Measurements from ENCODE around the gene FBN1.

FBN1 gene

DNA sequence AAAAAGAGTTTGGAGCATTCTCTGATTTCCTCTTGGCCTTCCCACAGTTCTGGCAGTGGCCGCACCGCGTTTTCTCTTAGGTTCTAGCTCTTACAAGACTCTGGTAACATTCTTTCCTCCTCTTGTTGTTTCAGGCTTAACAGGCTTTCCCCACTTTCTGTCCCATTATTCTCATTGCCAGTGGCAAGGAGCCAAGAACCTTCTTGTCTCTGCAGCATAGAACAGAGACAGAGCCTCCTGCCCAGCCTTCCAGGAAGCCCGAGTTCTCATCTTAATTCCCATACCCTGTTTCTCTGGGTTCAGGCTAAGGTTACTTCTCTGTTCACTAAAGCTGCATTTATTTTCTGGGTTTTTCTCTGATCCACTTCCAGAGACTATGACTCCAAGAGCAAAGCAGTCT is 253.2 kb downstream of the FBN1 start:
- Histone ChIP-seq H3K27me3 (ENCODE audit: control insufficient read depth in 1 of 2, insufficient read depth in 2 of 2, low read length in 2 of 2) (no peaks in the 10 kb centered on the region), H3K4me1 (ENCODE audit: control insufficient read depth, insufficient read depth, low read length) (peaks cover 30% of the 10 kb centered on the region), H3K4me3 (ENCODE audit: low read length in 2 of 2) (no peak overlapping the region), H3K9ac (ENCODE audit: low read length in 2 of 2) (no peak overlapping the region), H3K36me3 (ENCODE audit: control insufficient read depth in 2 of 2, insufficient read depth in 2 of 2, low read length in 2 of 2) (no peaks in the 10 kb centered on the region), H3K27ac (ENCODE audit: low read length) (no peak overlapping the region), H3K9me3 (ENCODE audit: control insufficient read depth in 2 of 2, low read length in 2 of 2) (no peaks in the 10 kb centered on the region)

DNA sequence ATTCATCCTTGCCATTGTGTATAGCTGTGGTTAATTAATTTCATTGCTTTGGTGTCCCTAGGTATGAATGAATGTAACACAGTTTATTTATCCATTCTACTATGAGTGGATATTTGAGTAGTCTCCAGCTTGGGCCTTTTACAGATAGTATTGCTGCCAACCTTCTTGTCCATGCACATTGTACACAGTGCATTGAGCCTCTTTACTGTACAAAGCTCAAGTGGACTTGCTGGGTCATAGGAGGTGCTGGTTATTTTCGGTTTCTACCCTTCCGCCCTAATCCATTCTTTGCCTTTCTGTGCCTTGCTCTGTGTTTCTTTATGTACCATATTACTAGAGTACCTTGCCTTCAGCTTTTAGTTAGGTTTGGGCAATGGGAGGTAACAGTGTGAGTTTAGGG is 253.6 kb downstream of the FBN1 start:
- Histone ChIP-seq H3K36me3 (ENCODE audit: control insufficient read depth in 2 of 2, insufficient read depth in 2 of 2, low read length in 2 of 2) (no peaks in the 10 kb centered on the region), H3K27ac (ENCODE audit: low read length) (no peak overlapping the region), H3K4me1 (ENCODE audit: control insufficient read depth, insufficient read depth, low read length) (peaks cover 30% of the 10 kb centered on the region), H3K9ac (ENCODE audit: low read length in 2 of 2) (no peak overlapping the region), H3K9me3 (ENCODE audit: control insufficient read depth in 2 of 2, low read length in 2 of 2) (no peaks in the 10 kb centered on the region), H3K27me3 (ENCODE audit: control insufficient read depth in 1 of 2, insufficient read depth in 2 of 2, low read length in 2 of 2) (no peaks in the 10 kb centered on the region), H3K4me3 (ENCODE audit: low read length in 2 of 2) (no peak overlapping the region)

DNA sequence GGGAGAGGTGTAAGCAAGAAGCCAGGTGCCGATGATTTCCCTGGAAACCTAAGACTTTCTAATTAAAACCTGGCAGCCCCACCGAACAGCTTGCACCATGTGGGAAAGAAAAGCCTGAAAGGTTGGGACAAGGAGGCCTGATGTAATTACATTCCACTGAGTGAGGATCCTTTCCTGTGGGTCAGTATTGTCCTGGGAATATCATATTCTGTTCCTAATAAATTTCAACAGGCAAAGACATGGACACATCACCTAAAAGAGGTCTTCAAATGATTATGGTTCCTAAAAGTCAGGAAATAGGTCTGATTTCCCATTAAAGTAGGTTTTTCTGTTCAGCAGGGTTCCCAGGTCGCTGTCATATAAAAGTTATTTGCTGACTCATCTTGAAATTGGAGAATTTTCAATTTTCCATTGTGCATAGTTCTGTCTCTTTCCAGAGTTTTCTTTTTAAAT is 255.8 kb downstream of the FBN1 start:
- H3K4me3 ChIP-seq (ENCODE audit: low read length in 2 of 2), result no peak overlapping the region
- H3K9me3 ChIP-seq (ENCODE audit: control insufficient read depth in 2 of 2, low read length in 2 of 2), result no peaks in the 10 kb centered on the region
- H3K27me3 ChIP-seq (ENCODE audit: control insufficient read depth in 1 of 2, insufficient read depth in 2 of 2, low read length in 2 of 2), result no peaks in the 10 kb centered on the region
- H3K27ac ChIP-seq (ENCODE audit: low read length), result no peak overlapping the region
- H3K4me1 ChIP-seq (ENCODE audit: control insufficient read depth, insufficient read depth, low read length), result peaks cover 20% of the 10 kb centered on the region
- no peak overlapping the region for H3K9ac ChIP-seq (ENCODE audit: low read length in 2 of 2)
- no peaks in the 10 kb centered on the region for H3K36me3 ChIP-seq (ENCODE audit: control insufficient read depth in 2 of 2, insufficient read depth in 2 of 2, low read length in 2 of 2)

DNA sequence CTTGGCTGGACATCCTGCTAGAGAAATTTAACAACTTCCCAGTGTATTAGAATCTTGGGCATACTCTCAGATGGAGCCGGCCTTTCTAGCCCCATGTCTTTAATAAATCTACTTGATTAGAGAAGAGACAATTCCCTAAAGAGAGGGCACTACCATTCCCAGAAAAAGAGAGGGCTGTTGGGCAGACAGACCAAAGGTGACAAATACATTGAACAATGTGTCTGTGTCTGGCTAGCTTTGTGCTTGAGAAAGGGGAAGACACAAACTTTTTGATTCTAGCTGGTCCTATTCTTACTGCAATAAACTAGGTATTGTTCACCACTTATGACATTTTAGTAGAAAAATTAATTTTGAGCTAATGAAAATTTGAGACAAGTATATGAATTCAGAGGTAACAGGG is 256.6 kb downstream of the FBN1 start:
- Histone ChIP-seq H3K4me1 (ENCODE audit: control insufficient read depth, insufficient read depth, low read length) (peaks cover 19% of the 10 kb centered on the region), H3K9me3 (ENCODE audit: control insufficient read depth in 2 of 2, low read length in 2 of 2) (no peaks in the 10 kb centered on the region), H3K27ac (ENCODE audit: low read length) (no peak overlapping the region), H3K36me3 (ENCODE audit: control insufficient read depth in 2 of 2, insufficient read depth in 2 of 2, low read length in 2 of 2) (no peaks in the 10 kb centered on the region), H3K27me3 (ENCODE audit: control insufficient read depth in 1 of 2, insufficient read depth in 2 of 2, low read length in 2 of 2) (no peaks in the 10 kb centered on the region), H3K4me3 (ENCODE audit: low read length in 2 of 2) (no peak overlapping the region), H3K9ac (ENCODE audit: low read length in 2 of 2) (no peak overlapping the region)

DNA sequence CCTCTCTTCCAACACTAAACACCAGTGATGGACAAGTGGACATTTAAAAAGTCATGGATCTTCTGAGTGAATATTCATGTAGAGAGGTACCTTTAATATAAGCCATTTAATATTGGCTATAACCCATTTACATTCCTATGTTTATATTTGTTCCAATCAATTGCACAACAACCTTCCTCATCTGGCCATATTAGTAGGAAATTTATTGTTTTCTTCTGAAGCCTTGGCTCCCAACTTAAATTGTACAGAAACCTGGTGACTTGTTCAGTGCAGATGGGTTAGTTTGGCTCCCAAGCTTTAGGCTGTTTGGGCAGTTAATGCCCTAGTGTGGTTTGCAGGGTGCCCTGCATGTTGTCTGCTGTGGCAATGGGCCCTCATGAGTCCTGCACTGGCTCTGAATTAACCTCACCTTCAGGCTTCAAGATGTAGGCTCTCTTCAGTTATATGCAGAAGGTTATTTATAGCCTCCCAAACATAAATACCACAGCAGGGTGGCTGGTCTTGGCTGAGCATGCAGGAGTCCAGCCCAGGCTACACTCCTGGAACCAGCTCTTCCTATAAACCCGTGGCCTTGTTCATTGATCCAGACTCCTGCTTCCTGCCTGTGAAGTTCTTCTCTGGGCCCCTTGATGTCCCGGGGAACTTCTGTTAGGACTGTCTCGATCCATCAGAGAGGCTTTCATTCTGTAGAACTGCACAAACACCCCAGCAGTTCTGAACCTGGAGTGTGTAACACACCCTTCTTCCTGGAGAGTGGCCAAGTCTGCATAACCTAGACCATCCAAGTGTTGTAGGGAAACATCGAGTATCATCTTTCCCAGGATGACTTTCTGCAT is 257.3 kb downstream of the FBN1 start:
- H3K9ac ChIP-seq (ENCODE audit: low read length in 2 of 2), result no peak overlapping the region
- H3K27me3 ChIP-seq (ENCODE audit: control insufficient read depth in 1 of 2, insufficient read depth in 2 of 2, low read length in 2 of 2), result no peaks in the 10 kb centered on the region
- no peaks in the 10 kb centered on the region for H3K9me3 ChIP-seq (ENCODE audit: control insufficient read depth in 2 of 2, low read length in 2 of 2)
- no peak overlapping the region for H3K27ac ChIP-seq (ENCODE audit: low read length)
- no peak overlapping the region for H3K4me3 ChIP-seq (ENCODE audit: low read length in 2 of 2)
- no peaks in the 10 kb centered on the region for H3K36me3 ChIP-seq (ENCODE audit: control insufficient read depth in 2 of 2, insufficient read depth in 2 of 2, low read length in 2 of 2)
- peaks cover 19% of the 10 kb centered on the region for H3K4me1 ChIP-seq (ENCODE audit: control insufficient read depth, insufficient read depth, low read length)

DNA sequence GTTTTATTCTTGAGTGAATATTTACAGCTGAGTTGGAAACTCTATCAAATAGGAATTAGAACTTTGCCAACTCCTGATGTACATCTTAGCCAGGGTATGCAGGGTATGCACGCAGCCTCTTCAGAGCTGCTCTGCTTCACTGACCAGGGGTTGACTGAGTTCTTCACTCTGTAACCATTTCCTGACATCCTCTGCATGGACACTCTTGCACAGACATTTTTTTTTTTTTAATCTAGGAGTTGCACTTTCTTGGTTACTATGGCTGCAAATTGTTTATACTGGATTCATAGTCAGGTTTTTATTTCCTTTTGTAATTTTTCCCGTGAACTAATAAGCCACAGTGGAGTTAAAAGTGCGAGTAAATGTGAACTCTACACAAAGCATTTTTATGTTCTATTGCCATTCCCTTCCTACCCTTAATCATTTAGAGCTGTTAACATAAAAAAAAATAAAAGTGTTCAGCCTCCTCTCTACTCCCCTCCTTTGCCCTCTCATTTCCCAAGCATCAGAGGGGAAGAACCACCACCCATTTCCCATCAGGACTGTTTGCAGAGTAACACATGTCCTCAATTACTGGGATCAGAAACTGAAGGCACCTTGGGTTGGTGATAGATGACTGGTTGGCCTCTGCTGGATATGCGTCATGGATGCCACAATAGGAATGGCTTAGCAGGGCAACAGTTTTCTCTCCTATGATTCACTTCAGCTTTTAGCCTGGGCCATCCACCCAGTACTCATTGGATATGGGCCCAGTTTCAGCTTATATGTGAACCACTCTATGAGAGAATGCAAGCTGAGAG is 260.3 kb downstream of the FBN1 start:
- no peaks in the 10 kb centered on the region for H3K27me3 ChIP-seq (ENCODE audit: control insufficient read depth in 1 of 2, insufficient read depth in 2 of 2, low read length in 2 of 2)
- peaks cover 12% of the 10 kb centered on the region for H3K4me1 ChIP-seq (ENCODE audit: control insufficient read depth, insufficient read depth, low read length)
- no peak overlapping the region for H3K27ac ChIP-seq (ENCODE audit: low read length)
- no peaks in the 10 kb centered on the region for H3K9me3 ChIP-seq (ENCODE audit: control insufficient read depth in 2 of 2, low read length in 2 of 2)
- H3K4me3 ChIP-seq (ENCODE audit: low read length in 2 of 2), result no peak overlapping the region
- no peaks in the 10 kb centered on the region for H3K36me3 ChIP-seq (ENCODE audit: control insufficient read depth in 2 of 2, insufficient read depth in 2 of 2, low read length in 2 of 2)
- H3K9ac ChIP-seq (ENCODE audit: low read length in 2 of 2), result no peak overlapping the region

DNA sequence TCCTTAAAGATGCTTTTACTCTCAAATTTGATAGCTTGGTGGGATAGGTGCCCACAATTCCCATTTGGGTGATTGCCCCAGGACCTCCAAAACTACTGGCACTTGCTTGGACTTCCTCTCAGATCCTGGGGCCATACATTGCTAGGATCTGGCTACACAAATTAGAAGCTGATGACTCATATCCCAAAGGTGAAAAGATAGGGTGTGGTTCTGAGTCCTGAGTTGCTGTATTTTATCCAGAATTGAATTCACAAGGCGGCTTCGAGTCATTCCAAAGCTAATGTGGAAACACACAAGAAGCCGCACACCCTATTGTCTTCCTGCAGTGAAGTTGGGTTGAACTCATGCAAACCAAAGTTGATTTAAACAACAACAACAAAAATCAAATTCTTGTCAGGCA is 260.9 kb downstream of the FBN1 start:
- H3K36me3 ChIP-seq (ENCODE audit: control insufficient read depth in 2 of 2, insufficient read depth in 2 of 2, low read length in 2 of 2), result no peaks in the 10 kb centered on the region
- no peak overlapping the region for H3K9ac ChIP-seq (ENCODE audit: low read length in 2 of 2)
- H3K27me3 ChIP-seq (ENCODE audit: control insufficient read depth in 1 of 2, insufficient read depth in 2 of 2, low read length in 2 of 2), result no peaks in the 10 kb centered on the region
- H3K4me1 ChIP-seq (ENCODE audit: control insufficient read depth, insufficient read depth, low read length), result peaks cover 12% of the 10 kb centered on the region
- no peak overlapping the region for H3K27ac ChIP-seq (ENCODE audit: low read length)
- no peak overlapping the region for H3K4me3 ChIP-seq (ENCODE audit: low read length in 2 of 2)
- H3K9me3 ChIP-seq (ENCODE audit: control insufficient read depth in 2 of 2, low read length in 2 of 2), result no peaks in the 10 kb centered on the region

DNA sequence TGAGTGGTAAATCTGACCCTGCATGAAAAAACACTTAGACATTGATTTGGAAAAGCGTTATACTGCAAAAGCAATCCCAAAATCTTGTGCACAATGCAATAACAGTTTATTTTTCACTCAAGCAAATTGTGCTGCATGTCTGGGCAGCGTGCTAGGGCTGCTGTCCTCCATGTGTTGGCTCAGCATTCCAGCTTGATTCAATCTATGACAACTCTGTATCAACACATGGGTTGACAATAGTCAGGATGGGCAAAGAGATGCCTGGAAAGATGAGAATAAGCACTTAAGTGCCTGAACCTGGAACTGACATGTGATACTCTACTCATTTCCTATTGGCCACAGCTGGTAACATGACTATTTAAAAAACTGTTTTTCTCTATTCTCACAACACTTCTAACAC is 262.5 kb downstream of the FBN1 start:
- no peak overlapping the region for H3K4me3 ChIP-seq (ENCODE audit: low read length in 2 of 2)
- no peak overlapping the region for H3K9ac ChIP-seq (ENCODE audit: low read length in 2 of 2)
- no peaks in the 10 kb centered on the region for H3K27me3 ChIP-seq (ENCODE audit: control insufficient read depth in 1 of 2, insufficient read depth in 2 of 2, low read length in 2 of 2)
- no peaks in the 10 kb centered on the region for H3K9me3 ChIP-seq (ENCODE audit: control insufficient read depth in 2 of 2, low read length in 2 of 2)
- no peak overlapping the region for H3K27ac ChIP-seq (ENCODE audit: low read length)
- H3K36me3 ChIP-seq (ENCODE audit: control insufficient read depth in 2 of 2, insufficient read depth in 2 of 2, low read length in 2 of 2), result no peaks in the 10 kb centered on the region
- H3K4me1 ChIP-seq (ENCODE audit: control insufficient read depth, insufficient read depth, low read length), result peaks cover 6% of the 10 kb centered on the region

DNA sequence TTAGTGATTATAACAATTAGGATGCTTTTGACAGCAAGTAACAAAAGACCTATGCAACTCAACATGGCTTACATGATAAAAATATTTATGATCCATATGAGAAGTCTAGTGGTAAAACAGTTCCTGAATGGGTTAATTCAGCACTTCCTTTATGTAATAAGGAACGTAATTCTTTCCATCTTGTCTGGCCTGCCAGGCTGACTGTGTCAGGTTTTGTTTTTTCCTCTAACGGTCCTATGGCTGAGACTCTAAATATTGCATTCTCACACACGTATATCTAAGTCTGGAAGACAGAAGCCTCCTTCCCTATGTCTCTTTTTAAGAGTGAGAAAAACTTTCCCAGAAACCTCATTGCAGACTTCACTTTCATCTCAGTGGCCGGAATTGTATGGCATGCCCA is 263.6 kb downstream of the FBN1 start:
- Histone ChIP-seq H3K4me3 (ENCODE audit: low read length in 2 of 2) (no peak overlapping the region), H3K9me3 (ENCODE audit: control insufficient read depth in 2 of 2, low read length in 2 of 2) (no peaks in the 10 kb centered on the region), H3K27me3 (ENCODE audit: control insufficient read depth in 1 of 2, insufficient read depth in 2 of 2, low read length in 2 of 2) (no peaks in the 10 kb centered on the region), H3K36me3 (ENCODE audit: control insufficient read depth in 2 of 2, insufficient read depth in 2 of 2, low read length in 2 of 2) (no peaks in the 10 kb centered on the region), H3K4me1 (ENCODE audit: control insufficient read depth, insufficient read depth, low read length) (peaks cover 2% of the 10 kb centered on the region), H3K9ac (ENCODE audit: low read length in 2 of 2) (no peak overlapping the region), H3K27ac (ENCODE audit: low read length) (no peak overlapping the region)

DNA sequence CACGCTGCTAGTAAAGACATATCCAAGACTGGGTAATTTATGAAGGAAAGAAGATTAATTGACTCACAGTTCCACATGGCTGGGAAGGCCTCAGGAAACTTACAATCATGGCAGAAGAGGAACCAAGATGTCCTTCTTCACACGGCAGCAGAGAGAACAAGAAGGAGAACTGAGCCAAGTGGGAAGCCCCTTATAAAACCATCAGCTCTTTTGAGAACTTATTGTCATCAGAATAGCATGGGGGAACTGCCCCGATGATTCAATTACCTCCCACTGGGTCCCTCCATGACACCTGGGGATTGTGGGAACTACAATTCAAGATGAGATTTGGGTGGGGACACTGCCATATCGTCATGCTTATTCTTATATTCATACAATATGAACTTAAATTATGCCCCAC is 265.3 kb downstream of the FBN1 start:
- no peak overlapping the region for H3K9ac ChIP-seq (ENCODE audit: low read length in 2 of 2)
- H3K27me3 ChIP-seq (ENCODE audit: control insufficient read depth in 1 of 2, insufficient read depth in 2 of 2, low read length in 2 of 2), result no peaks in the 10 kb centered on the region
- H3K36me3 ChIP-seq (ENCODE audit: control insufficient read depth in 2 of 2, insufficient read depth in 2 of 2, low read length in 2 of 2), result no peaks in the 10 kb centered on the region
- peaks cover 2% of the 10 kb centered on the region for H3K4me1 ChIP-seq (ENCODE audit: control insufficient read depth, insufficient read depth, low read length)
- no peak overlapping the region for H3K27ac ChIP-seq (ENCODE audit: low read length)
- H3K4me3 ChIP-seq (ENCODE audit: low read length in 2 of 2), result no peak overlapping the region
- H3K9me3 ChIP-seq (ENCODE audit: control insufficient read depth in 2 of 2, low read length in 2 of 2), result no peaks in the 10 kb centered on the region

DNA sequence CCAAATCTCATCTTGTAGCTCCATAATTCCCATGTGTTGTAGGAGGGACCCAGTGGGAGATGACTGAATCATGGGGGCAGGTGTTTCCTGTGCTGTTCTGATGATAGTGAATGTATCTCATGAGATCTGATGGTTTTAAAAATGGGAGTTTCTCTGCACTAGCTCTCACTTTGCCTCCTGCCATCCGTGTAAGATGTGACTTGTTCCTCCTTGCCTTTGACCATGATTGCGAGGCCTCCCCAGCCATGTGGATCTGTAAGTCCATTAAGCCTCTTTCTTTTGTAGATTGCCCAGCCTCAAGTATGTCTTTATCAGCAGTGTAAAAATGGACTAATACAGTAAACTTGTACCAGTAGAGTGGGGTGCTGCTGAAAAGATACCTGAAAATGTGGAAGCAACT is 269.7 kb downstream of the FBN1 start:
- Histone ChIP-seq H3K9me3 (ENCODE audit: control insufficient read depth in 2 of 2, low read length in 2 of 2) (no peaks in the 10 kb centered on the region), H3K27ac (ENCODE audit: low read length) (no peak overlapping the region), H3K9ac (ENCODE audit: low read length in 2 of 2) (no peak overlapping the region), H3K4me3 (ENCODE audit: low read length in 2 of 2) (no peak overlapping the region), H3K36me3 (ENCODE audit: control insufficient read depth in 2 of 2, insufficient read depth in 2 of 2, low read length in 2 of 2) (no peaks in the 10 kb centered on the region), H3K4me1 (ENCODE audit: control insufficient read depth, insufficient read depth, low read length) (no peaks in the 10 kb centered on the region), H3K27me3 (ENCODE audit: control insufficient read depth in 1 of 2, insufficient read depth in 2 of 2, low read length in 2 of 2) (no peaks in the 10 kb centered on the region)

All from stomach smooth muscle (tissue), 2 donors.